PC-9 (cell line): ENCODE measurements around the gene DLD. TPM values are rescaled to one million over a fixed set of nuclear protein-coding genes. Genes with fewer than 3 reads are reported as not detected.
"Not testable (repeated sequence)": the region's sequence is repeated elsewhere in the genome, so short reads cannot be mapped to it uniquely, and the experiment has no call there.

Experiments
- BruUV-seq: library from RNA; stranded (reverse); fragments of 400-500 nt; replicated peaks from 2 replicates; lab custom pipeline; 2021; lab: Mats Ljungman, UMichigan
- CTCF ChIA-PET: fragments of 300-600 bp; sonication (Branson Sonifier 250); formaldehyde crosslinking; loops from one replicate; lab custom pipeline; 2022; ENCODE audit warnings: antibody characterized with exemption; lab: Charles Lee
- POLR2A ChIA-PET: fragments of 300-600 bp; sonication (Branson Sonifier 250); formaldehyde crosslinking; loops from one replicate; lab custom pipeline; 2022; ENCODE audit warnings: antibody characterized with exemption; ENCODE audit not compliant: unreplicated experiment; lab: Charles Lee
- DNase-seq, 2 experiments: peaks; one replicate each; pipeline versions ENCODE4 v3.0.0 to v3.0.0-alpha.2; 2015 to 2022; ENCODE audit warnings: mixed read lengths in 1 of 2
- H2AFZ ChIP-seq: fragments of 200-600 bp; sonication (generic); 2 replicates; pipeline ENCODE4 v1.8.1; 2017; ENCODE audit warnings: antibody characterized with exemption
- H3F3A ChIP-seq: fragments of 200-600 bp; sonication (generic); 2 replicates; pipeline ENCODE4 v1.8.1; 2017; ENCODE audit warnings: antibody characterized with exemption, mild to moderate bottlenecking, low read depth; ENCODE audit not compliant: insufficient read depth
- H3K27ac ChIP-seq: fragments of 200-600 bp; sonication (generic); 2 replicates; pipeline ENCODE4 v1.6.1; 2016; ENCODE audit warnings: mixed run types
- H3K27me3 ChIP-seq: fragments of 200-600 bp; sonication (generic); 2 replicates; pipeline ENCODE4 v1.6.1; 2016; ENCODE audit warnings: low read depth, mixed run types; ENCODE audit not compliant: insufficient read depth
- H3K36me3 ChIP-seq: fragments of 200-600 bp; sonication (generic); 2 replicates; pipeline ENCODE4 v1.6.1; 2016; ENCODE audit warnings: low read depth, mixed run types
- H3K4me1 ChIP-seq: fragments of 200-600 bp; sonication (generic); replicated peaks from 2 replicates; pipeline ENCODE4 v1.6.1; 2016; ENCODE audit warnings: mixed run types; ENCODE audit not compliant: insufficient read depth
- H3K4me2 ChIP-seq: fragments of 200-600 bp; sonication (generic); 2 replicates; pipeline ENCODE4 v1.6.1; 2017; ENCODE audit warnings: mixed run types
- H3K4me3 ChIP-seq: fragments of 200-600 bp; sonication (generic); 2 replicates; pipeline ENCODE4 v1.6.1; 2016; ENCODE audit warnings: mixed run types
- H3K79me2 ChIP-seq: fragments of 200-600 bp; sonication (generic); 2 replicates; pipeline ENCODE4 v1.6.1; 2017; ENCODE audit warnings: low read depth, mixed run types
- H3K9me2 ChIP-seq: fragments of 200-600 bp; sonication (generic); 2 replicates; pipeline ENCODE4 v1.8.1; 2017; ENCODE audit warnings: mild to moderate bottlenecking; ENCODE audit not compliant: insufficient read depth
- H3K9me3 ChIP-seq: fragments of 200-600 bp; sonication (generic); 2 replicates; pipeline ENCODE4 v1.8.1; 2016; ENCODE audit warnings: low read depth; ENCODE audit not compliant: insufficient read depth
- H4K20me1 ChIP-seq: fragments of 200-600 bp; sonication (generic); 2 replicates; pipeline ENCODE4 v1.8.1; 2017; ENCODE audit not compliant: insufficient read depth
- CTCF ChIP-seq: fragments of 200-600 bp; sonication (generic); conservative IDR thresholded peaks from 2 replicates; pipeline ENCODE4 v1.6.1; 2017; ENCODE audit warnings: mixed run types, antibody characterized with exemption, mild to moderate bottlenecking, moderate library complexity
- EZH2 ChIP-seq: fragments of 200-600 bp; sonication (generic); IDR thresholded peaks from 2 replicates; pipeline ENCODE4 v1.8.0; 2017; ENCODE audit warnings: antibody characterized with exemption, low read depth
- intact Hi-C: fragments of 100-400 bp; cut with micrococcal nuclease; formaldehyde crosslinking; loops from one replicate; pipeline ENCODE4 v1.10.0; 2022; ENCODE audit not compliant: unreplicated experiment
- total RNA-seq: library from RNA; stranded (reverse); gene quantifications from 2 replicates; pipeline ENCODE4 v1.2.3, GENCODE V29; 2021

The DLD gene
- total RNA-seq, 1 experiment from 2014 or later = 157 TPM

GRCh38 chr7:107889992-107890391, 991 bp upstream of the DLD start:
- Histone ChIP-seq H3K4me2 (peak overlapping the region; percentile 97), H3K27ac (no peak overlapping the region), H3K9me3 (no peaks in the 10 kb centered on the region), H3K4me3 (peak overlapping the region; percentile 61; the same call in 1 of the 2 replicates), H3K79me2 (peaks cover 34% of the 10 kb centered on the region), H3K27me3 (no peaks in the 10 kb centered on the region), H2AFZ (peak overlapping the region; percentile 92), H3K36me3 (peaks cover 23% of the 10 kb centered on the region), H4K20me1 (no peaks in the 10 kb centered on the region), H3K4me1 (peaks cover 29% of the 10 kb centered on the region), H3K9me2 (no peaks in the 10 kb centered on the region), H3F3A (peaks cover 8% of the 10 kb centered on the region)
- BruUV-seq = no TSS peak
- ChIA-PET POLR2A (interaction anchor here (0.6 kb wide), 1 partner anchor 9 kb away, joined by 4 read pairs; no protein-coding TSS in a partner anchor), CTCF (interaction anchor here (1.5 kb wide), 1 partner anchor 15 kb away, joined by 11 read pairs; no protein-coding TSS in a partner anchor)
- DNase-seq = no peak
- intact Hi-C loops = loop anchor here (5.0 kb wide), 2 partner anchors 257 to 383 kb away; no protein-coding TSS in a partner anchor
- TF ChIP-seq CTCF = no peak
- no peak for TF ChIP-seq EZH2

- peaks cover 8% of the 10 kb centered on the region for H3F3A ChIP-seq
- H3K4me2 ChIP-seq = peak overlapping the region; percentile 97
- H3K4me1 ChIP-seq = peaks cover 29% of the 10 kb centered on the region
- H3K9me2 ChIP-seq = no peaks in the 10 kb centered on the region
- peak overlapping the region; percentile 92 for H2AFZ ChIP-seq
- peaks cover 39% of the 10 kb centered on the region for H3K79me2 ChIP-seq
- peak overlapping the region; percentile 61 for H3K4me3 ChIP-seq
- ChIA-PET POLR2A (interaction anchor here (0.6 to 0.8 kb wide), 3 partner anchors 8 to 147 kb away, joined by 4 to 5 read pairs (median 5); no protein-coding TSS in a partner anchor), CTCF (interaction anchor here (1.0 to 1.5 kb wide), 3 partner anchors 12 to 62 kb away, joined by 3 to 11 read pairs (median 3); no protein-coding TSS in a partner anchor)
- no peaks in the 10 kb centered on the region for H3K27me3 ChIP-seq
- H3K27ac ChIP-seq = peak overlapping the region; percentile 93; the same call in 1 of the 2 replicates
- DNase-seq = no peak
- BruUV-seq = TSS peak; percentile 78
- intact Hi-C loops = loop anchor here (5.0 kb wide), 2 partner anchors 257 to 383 kb away; no protein-coding TSS in a partner anchor
- H3K9me3 ChIP-seq = no peaks in the 10 kb centered on the region
- TF ChIP-seq EZH2 = no peak
- TF ChIP-seq CTCF = no peak
- H4K20me1 ChIP-seq = no peaks in the 10 kb centered on the region
- H3K36me3 ChIP-seq = peaks cover 26% of the 10 kb centered on the region
These were observed 456 bp upstream of the DLD start for GRCh38 chr7:107890493-107890961.

GRCh38 chr7:107891636-107892366, 818 bp downstream of the DLD start:
- peak overlapping the region; percentile 97 for H3K4me2 ChIP-seq
- no peaks in the 10 kb centered on the region for H4K20me1 ChIP-seq
- peak in 1 of 2 experiments; percentile 60 for DNase-seq
- no peaks in the 10 kb centered on the region for H3K9me3 ChIP-seq
- H3F3A ChIP-seq = peaks cover 8% of the 10 kb centered on the region
- H3K4me1 ChIP-seq = peaks cover 29% of the 10 kb centered on the region
- H3K36me3 ChIP-seq = peaks cover 26% of the 10 kb centered on the region
- H3K79me2 ChIP-seq = peaks cover 51% of the 10 kb centered on the region
- peak overlapping the region; percentile 93 for H3K27ac ChIP-seq
- intact Hi-C loops = loop anchor here (5.0 kb wide), 2 partner anchors 256 to 384 kb away; no protein-coding TSS in a partner anchor
- BruUV-seq = TSS peak; percentile 63
- ChIA-PET POLR2A (interaction anchor here (0.8 kb wide), 1 partner anchor 123 kb away, joined by 6 read pairs; no protein-coding TSS in a partner anchor), CTCF (interaction anchor here (1.0 to 1.3 kb wide), 2 partner anchors 17 to 61 kb away, joined by 3 to 8 read pairs; no protein-coding TSS in a partner anchor)
- TF ChIP-seq CTCF (no peak), EZH2 (no peak)
- peak overlapping the region; percentile 92 for H2AFZ ChIP-seq
- H3K4me3 ChIP-seq = peak overlapping the region; percentile 61
- no peaks in the 10 kb centered on the region for H3K9me2 ChIP-seq
- H3K27me3 ChIP-seq = no peaks in the 10 kb centered on the region

- H3K4me2 ChIP-seq = peak overlapping the region; percentile 97
- peaks cover 26% of the 10 kb centered on the region for H3K36me3 ChIP-seq
- H2AFZ ChIP-seq = peak overlapping the region; percentile 92; the same call in 1 of the 2 replicates
- BruUV-seq, H3K9me3 ChIP-seq, H3K27me3 ChIP-seq, CTCF ChIA-PET, DNase-seq, H3K9me2 ChIP-seq, H3F3A ChIP-seq, H4K20me1 ChIP-seq: not testable (repeated sequence)
- H3K27ac ChIP-seq = peak overlapping the region; percentile 93
- POLR2A ChIA-PET = interaction anchor here (0.8 kb wide), 1 partner anchor 123 kb away, joined by 6 read pairs; no protein-coding TSS in a partner anchor
- H3K4me3 ChIP-seq = peak overlapping the region; percentile 61
- peaks cover 56% of the 10 kb centered on the region for H3K79me2 ChIP-seq
- H3K4me1 ChIP-seq = peaks cover 29% of the 10 kb centered on the region
- intact Hi-C loops = loop anchor here (5.0 kb wide), 2 partner anchors 255 to 385 kb away; no protein-coding TSS in a partner anchor
These were observed 1.4 kb downstream of the DLD start for GRCh38 chr7:107892367-107892741.
